Keratinocyte (primary cell): Measurements from ENCODE around the gene TNFSF8.

Experiments used
- EZH2 ChIP-seq: IDR thresholded peaks from one replicate; pipeline ENCODE4 v1.6.1; 2012; ENCODE audit warnings: inconsistent platforms, mild to moderate bottlenecking, low read length, moderate library complexity
- TF ChIP-seq, protein P1 (sequence below), 3 experiments: IDR thresholded peaks in 1 of 3; conservative IDR thresholded peaks in 1 of 3; optimal IDR thresholded peaks in 1 of 3; 2 replicates in 2 of 3; 3 replicates in 1 of 3; pipeline versions ENCODE3 to v1.5.1; 2011; ENCODE audit warnings: low read length in 3 of 3, mild to moderate bottlenecking in 3 of 3, moderate library complexity in 2 of 3, control low read depth in 1 of 3, inconsistent platforms in 1 of 3; ENCODE audit not compliant: insufficient read depth in 2 of 3; ENCODE audit errors: extremely low read depth in 1 of 3

DNA sequence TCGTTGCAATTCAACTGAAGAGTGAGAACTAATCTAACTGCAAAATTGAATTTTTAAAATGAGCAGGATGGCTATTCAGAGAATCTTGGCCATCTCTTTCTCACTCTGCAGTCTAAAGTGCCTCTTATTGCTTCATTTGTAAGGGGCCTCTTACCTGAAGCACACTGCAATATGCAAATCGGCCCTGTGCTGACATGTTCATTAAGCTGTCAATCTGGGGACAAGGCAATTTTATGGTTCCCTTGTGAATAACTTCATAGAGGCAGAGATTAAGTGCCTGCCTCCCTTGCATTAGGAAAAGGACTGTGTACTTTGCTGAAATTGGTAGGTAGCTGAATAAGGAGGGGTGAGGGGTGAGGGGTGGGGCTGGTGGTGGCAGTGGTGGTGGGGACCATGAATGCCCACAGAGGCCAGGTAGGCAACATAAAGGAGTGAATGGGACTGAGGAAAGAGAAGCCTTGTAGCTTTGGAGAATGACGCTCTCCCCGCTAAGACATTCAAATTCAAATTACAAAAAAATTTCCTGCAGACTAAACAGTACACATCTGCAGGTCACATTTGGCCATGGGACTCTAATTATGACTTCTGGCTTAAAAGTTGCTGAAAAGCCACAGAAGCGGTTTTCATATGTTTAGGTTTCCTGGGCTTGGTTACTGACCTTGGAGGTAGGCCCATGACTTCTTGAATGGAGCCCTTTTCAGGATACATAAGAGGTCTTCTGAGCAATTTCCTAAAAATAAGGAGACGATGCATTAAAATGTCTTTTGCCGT is 25.0 kb downstream of the TNFSF8 start:
- TF ChIP-seq, protein P1, sequence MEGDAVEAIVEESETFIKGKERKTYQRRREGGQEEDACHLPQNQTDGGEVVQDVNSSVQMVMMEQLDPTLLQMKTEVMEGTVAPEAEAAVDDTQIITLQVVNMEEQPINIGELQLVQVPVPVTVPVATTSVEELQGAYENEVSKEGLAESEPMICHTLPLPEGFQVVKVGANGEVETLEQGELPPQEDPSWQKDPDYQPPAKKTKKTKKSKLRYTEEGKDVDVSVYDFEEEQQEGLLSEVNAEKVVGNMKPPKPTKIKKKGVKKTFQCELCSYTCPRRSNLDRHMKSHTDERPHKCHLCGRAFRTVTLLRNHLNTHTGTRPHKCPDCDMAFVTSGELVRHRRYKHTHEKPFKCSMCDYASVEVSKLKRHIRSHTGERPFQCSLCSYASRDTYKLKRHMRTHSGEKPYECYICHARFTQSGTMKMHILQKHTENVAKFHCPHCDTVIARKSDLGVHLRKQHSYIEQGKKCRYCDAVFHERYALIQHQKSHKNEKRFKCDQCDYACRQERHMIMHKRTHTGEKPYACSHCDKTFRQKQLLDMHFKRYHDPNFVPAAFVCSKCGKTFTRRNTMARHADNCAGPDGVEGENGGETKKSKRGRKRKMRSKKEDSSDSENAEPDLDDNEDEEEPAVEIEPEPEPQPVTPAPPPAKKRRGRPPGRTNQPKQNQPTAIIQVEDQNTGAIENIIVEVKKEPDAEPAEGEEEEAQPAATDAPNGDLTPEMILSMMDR (optimal IDR thresholded peaks at IDR 0.05 in 1 of 3, IDR thresholded peaks at IDR 0.05 in 1 of 3, conservative IDR thresholded peaks at IDR 0.05 in 1 of 3; ENCODE audit: extremely low read depth in 1 of 3, insufficient read depth in 2 of 3, low read length in 3 of 3) = no peak
- no peak for TF ChIP-seq EZH2
